GM21717 (cell line): ENCODE measurements around the gene RAB21.
"Not testable (repeated sequence)": the region's sequence is repeated elsewhere in the genome, so short reads cannot be mapped to it uniquely, and the experiment has no call there.

Experiments
- ATAC-seq: cut with Tn5 transposase; IDR thresholded peaks from one replicate; pipeline ENCODE4 v1.9.1; 2021; ENCODE audit warnings: mild to moderate bottlenecking, moderate library complexity; ENCODE audit not compliant: unreplicated experiment

The RAB21 gene

GRCh38 chr12:71749666-71750065, 5.0 kb upstream of the RAB21 start:
- ATAC-seq, result no peak

- ATAC-seq, result no peak
These were observed 1.8 kb upstream of the RAB21 start for GRCh38 chr12:71752891-71753290.

- peak; percentile 68 for ATAC-seq
These were observed 656 bp downstream of the RAB21 start for GRCh38 chr12:71755146-71755892.

- ATAC-seq, result no peak
These were observed 1.5 kb downstream of the RAB21 start for GRCh38 chr12:71756054-71756690.

- no peak for ATAC-seq
These were observed 5.3 kb downstream of the RAB21 start for GRCh38 chr12:71759941-71760340.

- no peak for ATAC-seq
These were observed 5.8 kb downstream of the RAB21 start for GRCh38 chr12:71760471-71760870.

GRCh38 chr12:71761354-71761753, 6.7 kb downstream of the RAB21 start:
- not testable (repeated sequence) for ATAC-seq

GRCh38 chr12:71763677-71764379, 9.2 kb downstream of the RAB21 start:
- ATAC-seq, result no peak

- no peak for ATAC-seq
These were observed 10.1 kb downstream of the RAB21 start for GRCh38 chr12:71764587-71765321.

- ATAC-seq, result no peak
These were observed 11.5 kb downstream of the RAB21 start for GRCh38 chr12:71766202-71766601.

GRCh38 chr12:71767183-71767582, 12.5 kb downstream of the RAB21 start:
- no peak for ATAC-seq

GRCh38 chr12:71768900-71769299, 14.2 kb downstream of the RAB21 start:
- no peak for ATAC-seq

GRCh38 chr12:71771069-71771468, 16.4 kb downstream of the RAB21 start:
- ATAC-seq, result no peak

- no peak for ATAC-seq
These were observed 18.1 kb downstream of the RAB21 start for GRCh38 chr12:71772735-71773134.

- no peak for ATAC-seq
These were observed 25.7 kb downstream of the RAB21 start for GRCh38 chr12:71780237-71780822.

- peak; percentile 75 for ATAC-seq
These were observed 27.4 kb downstream of the RAB21 start for GRCh38 chr12:71782017-71782416.

GRCh38 chr12:71786829-71787228, 32.2 kb downstream of the RAB21 start:
- ATAC-seq, result no peak

- no peak for ATAC-seq
These were observed 32.9 kb downstream of the RAB21 start for GRCh38 chr12:71787580-71787979.

- no peak for ATAC-seq
These were observed 35.7 kb downstream of the RAB21 start for GRCh38 chr12:71790331-71790730.

- no peak for ATAC-seq
These were observed 36.9 kb downstream of the RAB21 start for GRCh38 chr12:71791473-71792150.
